GM19193 (cell line): ENCODE results near the gene VPS4A.

Experiments used
- POLR2A ChIP-seq: IDR thresholded peaks from 4 replicates; pipeline ENCODE4 v1.6.1; 2011; ENCODE audit not compliant: insufficient read depth, insufficient read length; ENCODE audit errors: extremely low read depth

VPS4A gene

DNA sequence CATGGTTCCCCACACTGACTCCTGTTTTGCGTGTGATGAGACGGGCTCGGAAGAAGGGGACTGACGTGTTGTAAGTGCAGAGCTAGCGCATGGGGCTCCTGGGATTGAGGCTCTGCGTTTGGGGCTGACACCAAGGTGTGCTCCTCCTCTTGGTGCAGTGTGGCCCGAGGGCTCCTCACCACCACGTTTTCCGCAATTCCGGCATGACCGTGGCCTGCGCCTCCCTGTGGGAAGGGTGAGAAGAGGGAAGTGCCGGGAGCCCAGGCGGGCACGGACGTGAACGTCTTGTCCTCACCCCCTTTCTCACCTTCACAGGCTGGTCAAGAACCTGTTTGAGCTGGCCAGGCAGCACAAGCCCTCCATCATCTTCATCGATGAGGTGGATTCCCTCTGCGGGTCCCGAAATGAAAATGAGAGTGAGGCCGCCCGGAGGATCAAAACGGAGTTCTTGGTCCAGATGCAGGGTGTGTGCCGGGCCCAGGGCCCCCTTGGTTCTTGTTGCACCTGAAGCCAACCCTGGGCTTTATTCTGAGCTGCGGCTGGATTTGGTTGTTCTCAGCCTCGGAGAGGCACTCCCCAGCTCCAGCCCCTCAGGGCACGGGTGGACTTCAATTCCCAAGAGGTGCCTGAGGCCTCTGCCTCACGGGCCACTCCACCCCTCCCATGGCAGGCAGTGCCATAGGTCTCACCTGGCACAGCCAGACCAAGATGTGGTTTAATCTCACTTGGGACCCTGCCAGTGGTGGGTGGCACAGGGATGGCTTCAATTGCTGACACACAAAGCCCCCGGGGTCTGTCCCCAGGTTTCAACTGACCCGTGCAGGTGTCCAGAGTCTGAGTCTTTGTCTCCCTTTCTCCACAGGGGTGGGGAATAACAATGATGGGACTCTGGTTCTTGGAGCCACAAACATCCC, 8.9 kb downstream of the VPS4A start:
- TF ChIP-seq POLR2A = no peak

DNA sequence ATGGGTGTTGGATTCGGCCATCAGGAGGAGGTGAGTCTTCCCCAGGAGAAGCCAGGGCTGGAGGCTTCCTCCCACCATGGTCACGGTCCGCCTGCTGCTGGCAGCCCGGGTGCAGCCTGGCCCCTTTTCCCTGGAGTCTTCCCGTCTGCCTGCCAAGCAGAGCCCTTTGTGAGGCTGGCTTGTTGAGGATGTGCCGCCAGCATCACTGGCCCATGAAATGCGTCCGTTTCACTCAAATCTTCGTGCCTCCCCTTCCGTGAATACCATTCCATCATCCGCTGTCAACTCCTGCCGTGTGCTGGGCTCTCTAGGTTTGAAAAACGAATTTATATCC, 9.6 kb downstream of the VPS4A start:
- no peak for TF ChIP-seq POLR2A

DNA sequence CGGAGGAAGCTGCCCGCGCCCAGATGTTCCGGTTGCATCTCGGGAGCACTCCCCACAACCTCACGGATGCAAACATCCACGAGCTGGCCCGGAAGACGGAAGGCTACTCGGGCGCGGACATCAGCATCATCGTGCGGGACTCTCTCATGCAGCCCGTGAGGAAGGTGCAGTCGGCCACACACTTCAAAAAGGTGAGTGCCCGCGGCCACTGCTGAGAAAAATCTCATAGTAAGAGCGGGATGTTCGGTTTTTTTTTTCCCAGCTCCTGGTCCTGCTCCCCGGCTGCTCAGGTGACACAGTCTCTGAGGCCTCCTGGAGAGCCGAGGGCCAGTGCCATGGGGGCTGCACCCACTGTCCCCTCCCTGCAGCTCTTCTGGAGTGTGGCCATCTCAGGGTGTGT, 9.9 kb downstream of the VPS4A start:
- TF ChIP-seq POLR2A = no peak

DNA sequence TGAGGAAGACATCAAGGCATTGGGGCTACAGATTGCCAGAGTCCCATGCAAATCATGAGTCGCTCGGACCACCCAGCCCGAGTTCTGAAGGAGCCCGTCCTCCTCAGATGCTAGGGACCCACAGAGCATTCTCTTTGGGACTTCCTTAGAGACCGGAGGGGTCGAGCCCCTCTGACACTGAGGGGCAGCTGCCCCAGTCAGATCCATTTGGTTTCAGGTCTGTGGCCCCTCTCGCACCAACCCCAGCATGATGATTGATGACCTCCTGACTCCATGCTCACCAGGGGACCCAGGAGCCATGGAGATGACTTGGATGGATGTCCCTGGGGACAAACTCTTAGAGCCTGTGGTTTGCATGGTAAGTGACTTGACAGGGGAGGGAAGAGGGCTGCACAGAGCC, 11.2 kb downstream of the VPS4A start:
- TF ChIP-seq POLR2A = no peak

DNA sequence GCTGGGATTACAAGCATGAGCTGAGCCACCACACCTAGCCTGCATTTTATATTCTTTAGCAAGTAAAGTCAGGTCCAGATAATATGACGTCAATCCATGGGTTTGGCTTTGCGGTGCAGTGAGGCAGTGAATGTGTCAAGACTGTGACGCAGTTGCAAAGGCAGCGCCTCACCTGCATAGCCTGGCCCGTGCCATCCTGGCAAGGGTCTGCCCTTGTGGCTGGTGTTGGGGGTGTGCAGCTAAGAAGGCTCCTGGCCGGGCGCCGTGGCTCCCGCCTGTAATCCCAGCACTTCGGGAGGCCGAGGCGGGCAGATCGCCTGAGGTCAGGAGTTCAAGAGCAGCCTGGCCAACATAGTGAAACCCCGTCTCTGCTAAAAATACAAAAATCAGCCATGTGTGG, 12.3 kb downstream of the VPS4A start:
- TF ChIP-seq POLR2A = no peak

DNA sequence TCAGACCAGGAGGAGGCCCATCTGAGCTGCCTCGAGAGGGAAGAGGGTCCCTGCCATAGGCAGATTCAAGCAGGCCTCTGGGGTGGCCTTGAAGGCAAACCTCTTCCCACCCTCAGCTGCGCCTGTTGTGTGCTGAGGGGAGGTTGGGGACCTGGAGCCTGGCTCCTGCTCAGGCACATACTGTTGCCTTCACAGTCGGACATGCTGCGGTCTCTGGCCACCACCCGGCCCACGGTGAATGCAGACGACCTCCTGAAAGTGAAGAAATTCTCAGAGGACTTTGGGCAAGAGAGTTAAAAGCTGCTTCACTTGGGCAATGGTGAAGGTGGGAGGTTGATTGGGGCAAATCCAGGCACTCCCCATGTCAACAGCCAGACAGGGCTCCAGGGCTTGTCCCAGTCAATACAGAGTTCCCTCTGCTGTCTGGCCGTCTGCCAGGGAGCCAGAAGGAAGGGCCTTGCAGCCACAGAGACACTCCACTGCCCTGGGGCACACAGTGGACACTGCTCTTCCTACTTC, 12.9 kb downstream of the VPS4A start:
- TF ChIP-seq POLR2A = no peak

DNA sequence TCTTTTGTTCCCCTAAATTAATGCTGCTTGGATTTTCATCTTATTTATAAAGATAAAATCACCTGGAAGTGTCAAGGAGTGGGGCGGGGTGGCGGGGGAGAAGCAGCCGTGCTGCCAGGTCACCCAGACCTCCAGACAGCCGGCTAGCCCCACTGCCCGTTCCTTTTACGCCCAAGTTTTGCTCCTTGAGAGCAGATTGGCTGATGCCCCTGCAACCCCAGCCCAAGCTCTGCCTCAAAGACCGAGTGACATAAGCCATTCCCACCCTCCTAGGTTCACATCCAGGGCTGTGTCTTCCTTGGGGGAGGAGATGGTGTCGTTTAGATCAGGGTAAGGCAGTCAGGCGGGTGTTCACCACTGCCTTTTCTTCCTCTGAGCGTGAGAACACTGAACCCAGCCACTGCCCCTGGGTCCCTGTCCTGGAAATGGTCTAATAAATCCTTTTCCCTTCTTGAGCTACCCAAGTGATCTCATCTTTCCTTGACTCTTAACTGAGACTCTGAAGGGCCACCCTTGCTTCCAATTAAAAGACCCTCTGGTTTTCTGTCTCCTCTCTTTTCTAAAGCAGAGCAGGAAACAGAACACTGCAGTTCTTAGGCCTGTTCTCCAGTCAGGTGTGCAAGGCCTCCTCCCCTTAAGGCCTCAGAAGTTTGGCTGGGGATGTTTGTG, 13.6 kb downstream of the VPS4A start:
- TF ChIP-seq POLR2A = no peak

DNA sequence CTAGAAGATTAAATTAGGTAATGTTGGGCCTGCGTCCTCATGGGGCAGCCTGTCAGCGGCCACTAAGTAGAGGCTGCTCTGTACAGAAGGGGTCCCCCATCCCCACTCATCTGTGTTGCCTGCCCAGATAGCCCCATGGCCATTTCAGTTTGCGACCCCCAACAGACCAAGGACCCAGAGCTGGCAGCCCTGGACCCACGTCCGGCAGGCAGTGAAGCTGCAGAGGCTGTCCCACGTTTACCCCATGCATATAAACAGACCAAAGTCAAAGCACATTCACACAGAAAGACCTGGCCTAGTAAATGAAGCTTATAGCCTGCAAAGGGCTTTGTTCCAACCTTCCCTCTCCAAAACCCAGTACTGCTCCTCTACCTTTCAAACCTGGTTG, 14.6 kb downstream of the VPS4A start:
- TF ChIP-seq POLR2A = no peak

DNA sequence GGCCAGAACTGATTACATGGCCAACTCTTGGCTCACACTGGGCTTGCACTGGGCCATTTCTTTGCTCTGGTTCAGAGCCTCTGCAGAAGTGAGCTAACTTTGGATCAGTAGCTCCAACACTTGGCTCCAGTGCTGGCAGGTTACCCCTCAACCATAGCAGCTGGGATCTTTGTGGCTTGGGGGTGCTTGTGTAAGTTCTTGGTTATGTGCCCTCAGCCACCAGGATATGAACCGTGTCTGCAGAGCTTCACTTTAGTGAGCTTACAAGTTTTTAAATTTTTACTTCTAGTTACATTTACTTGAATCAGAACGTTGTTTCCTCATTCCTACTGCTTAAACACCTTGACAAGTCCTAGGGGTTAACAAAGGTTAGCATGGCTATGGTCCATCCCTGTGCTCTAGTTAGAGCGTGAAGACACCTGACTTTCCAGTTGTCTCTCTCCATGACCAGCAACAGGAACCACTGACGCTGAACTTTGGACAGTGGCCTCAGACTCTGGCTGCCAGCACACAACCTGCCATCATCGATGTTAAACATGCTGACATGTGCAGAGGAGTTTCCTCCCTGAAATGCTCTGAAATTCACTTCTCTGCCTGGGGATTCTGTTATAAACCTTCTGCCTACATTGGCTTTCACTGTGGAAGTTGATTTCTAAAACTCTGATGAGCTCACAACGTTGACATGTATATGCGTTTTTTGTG, 15.2 kb downstream of the VPS4A start:
- no peak for TF ChIP-seq POLR2A

DNA sequence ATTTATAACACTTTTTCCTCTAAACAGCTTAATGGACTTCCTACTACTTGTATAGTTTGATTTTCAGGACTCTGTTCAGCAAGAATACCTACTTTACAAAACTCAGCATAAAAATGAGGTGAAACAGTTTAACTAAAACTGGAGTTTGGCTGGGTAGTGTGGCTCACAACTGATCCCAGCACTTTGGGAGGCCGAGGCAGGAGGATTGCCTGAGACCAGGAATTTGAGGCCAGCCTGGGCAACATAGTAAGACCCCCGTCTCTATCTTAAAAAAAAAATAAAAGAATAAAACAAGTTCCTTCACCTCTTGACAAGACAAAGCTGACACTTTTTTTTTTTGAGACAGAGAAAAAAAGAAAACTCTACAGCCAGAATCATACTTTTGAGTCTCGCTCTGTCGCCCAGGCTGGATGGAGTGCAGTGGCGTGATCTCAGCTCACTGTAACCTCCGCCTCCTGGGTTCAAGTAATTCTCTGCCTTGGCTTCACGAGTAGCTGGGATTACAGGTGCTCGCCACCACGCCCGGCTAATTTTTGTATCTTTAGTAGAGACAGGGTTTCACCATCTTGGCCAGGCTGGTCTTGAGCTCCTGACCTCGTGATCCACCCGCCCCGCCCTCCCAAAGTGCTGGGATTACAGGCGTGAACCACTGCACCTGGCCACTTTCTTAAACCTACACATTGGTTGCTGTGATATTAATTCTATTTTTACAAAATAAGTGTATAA, 16.6 kb downstream of the VPS4A start:
- no peak for TF ChIP-seq POLR2A

DNA sequence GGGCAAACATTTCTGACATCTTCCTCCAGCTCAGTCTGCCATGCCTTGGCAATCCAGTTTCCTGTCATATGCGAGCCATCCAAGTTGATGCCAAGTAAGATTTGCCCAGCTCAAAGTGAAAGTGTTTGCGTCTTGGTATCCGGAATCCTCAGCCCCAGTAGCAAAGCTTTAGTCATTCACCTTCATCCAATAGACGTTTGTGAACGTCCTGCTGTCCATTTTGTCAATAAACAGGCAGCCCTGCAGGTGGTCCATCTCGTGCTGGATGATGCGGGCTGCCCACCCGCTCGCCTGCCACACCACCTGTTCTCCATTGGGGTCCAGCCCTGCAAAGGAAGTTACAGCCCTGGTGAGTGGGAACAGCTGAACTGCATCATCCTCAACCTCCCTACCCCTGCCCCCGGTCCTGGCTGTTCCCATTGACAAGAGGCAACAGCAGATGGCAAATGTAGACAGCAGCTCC, 17.7 kb downstream of the VPS4A start:
- no peak for TF ChIP-seq POLR2A

DNA sequence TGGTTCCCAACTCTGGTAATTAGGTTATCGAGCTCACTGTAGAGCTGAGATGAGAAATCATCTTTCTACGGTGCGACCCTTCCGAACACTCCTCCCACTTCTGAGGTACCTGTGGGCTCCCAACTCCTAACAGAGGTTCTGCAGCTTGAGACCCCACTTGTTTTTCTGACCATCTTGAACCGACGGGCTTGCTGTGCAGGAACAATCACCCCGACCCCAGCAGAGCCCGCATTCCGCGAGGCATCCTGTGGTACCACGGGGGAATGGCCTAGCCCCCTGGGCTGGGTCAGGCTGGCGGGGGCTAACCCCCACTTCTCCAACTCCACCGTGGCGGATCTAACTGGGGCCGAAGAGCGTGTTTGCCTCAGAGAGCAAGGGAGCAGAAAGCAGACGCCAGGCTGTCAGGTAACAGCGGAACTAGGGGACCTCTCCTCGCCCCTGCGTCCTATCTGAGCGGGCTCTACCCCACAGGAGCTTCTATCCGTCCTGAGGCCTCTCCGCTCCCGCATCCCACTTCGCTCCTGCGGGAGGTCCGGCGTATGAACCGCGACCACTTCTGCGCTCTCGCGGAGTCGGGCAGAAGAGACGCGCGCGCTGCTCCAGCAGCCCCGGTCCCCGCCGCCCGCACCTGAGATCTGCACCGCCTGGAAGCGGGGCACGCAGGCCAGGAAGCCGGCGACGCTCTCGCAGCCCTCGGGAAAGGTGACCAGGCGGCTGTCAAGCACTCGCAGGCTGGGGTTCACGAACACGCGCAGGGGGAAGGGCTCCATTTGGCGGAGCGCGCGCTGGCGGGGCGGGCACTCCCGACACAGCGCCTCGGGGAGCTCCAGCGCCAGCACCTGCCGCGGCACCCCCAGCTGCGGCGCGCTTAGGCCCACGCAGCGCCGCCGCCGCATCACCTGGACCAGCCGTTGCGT, 18.5 kb downstream of the VPS4A start:
- no peak for TF ChIP-seq POLR2A

DNA sequence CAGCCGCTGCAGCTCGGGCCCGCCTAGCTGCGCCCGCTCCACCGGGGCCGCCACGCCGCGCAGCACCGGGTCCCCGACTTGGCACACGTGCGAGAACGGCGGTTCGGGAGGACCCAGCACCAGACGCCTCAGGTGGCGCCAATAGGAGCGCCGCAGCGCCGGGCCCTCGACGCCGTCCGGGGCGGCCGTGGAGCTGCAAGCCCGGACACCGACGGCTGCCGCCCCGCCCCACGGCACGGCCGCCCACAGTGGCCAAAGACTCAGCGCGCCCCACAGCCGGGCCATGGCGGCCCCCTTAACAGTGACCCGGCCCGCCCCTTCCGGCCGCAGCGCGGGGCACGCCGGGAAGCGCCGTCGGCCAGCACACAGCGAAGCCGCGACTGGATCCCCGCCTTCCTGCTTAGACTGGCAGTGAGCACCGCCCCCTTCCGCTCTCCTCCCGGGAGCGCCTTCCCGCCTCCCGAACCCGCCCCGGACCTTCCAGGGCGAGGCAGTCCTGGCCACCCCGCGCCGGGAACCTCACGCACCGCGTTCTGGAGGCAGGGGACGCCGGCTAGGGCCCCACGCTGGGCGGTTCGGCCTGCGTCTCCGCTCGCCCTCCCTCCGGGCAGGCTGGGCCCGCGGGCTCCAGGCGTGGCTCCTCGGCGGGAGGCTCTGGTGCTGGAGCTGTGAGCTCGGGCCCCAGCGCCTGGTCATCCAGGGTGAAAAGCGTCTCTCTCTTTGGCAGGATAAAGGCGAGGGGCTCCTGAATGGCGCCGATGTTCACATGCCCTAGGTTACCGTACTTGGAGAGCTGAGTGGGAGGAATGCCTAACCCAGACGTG, 19.3 kb downstream of the VPS4A start, which contains the start of gene PDF:
PDF (minus strand) TSS at position 303 of the 824 bp plus-strand sequence; CDS start at position 285, 18 bp downstream.
- peak; percentile 77 for TF ChIP-seq POLR2A
